ENCODE data around the gene XPO4. TPM values are rescaled to one million over a fixed set of nuclear protein-coding genes. Genes with fewer than 3 reads are reported as not detected.
A peak's percentile ranks its signal among the peaks of the same experiment; 100 is the strongest.

Gene XPO4
- total RNA-seq, 1 donor from 2014 or later, result 20.5 TPM

DNA sequence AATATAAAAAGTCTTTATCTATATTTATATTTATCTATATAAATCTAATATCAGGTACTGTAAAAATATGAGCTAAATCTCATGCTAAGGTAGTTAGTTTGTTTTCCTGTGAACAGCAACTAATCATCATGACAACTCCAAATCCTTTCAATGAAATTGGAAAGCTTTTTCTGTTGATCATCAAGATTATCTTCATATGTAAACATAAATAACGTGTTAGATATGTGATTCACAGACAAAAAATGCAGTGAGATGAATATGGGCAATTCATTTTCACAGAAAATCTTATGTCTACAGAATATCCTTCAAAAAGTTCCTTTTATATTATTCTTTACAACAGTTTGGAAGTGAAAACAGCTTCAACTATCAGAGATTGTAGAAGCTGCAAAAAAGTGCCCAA lies 87.1 kb downstream of the XPO4 start:
- H3K4me3 ChIP-seq, result no peak overlapping the region
- DNase-seq, result no peak
- H3K27me3 ChIP-seq, result no peaks in the 10 kb centered on the region
- no peak for ATAC-seq
- peaks cover 7% of the 10 kb centered on the region for H3K36me3 ChIP-seq
- H3K27ac ChIP-seq, result peak overlapping the region; percentile 75
- H3K4me1 ChIP-seq, result peaks cover 12% of the 10 kb centered on the region
- intact Hi-C loops (cut with DNase I), result no loop called here
- TF ChIP-seq, protein P1, sequence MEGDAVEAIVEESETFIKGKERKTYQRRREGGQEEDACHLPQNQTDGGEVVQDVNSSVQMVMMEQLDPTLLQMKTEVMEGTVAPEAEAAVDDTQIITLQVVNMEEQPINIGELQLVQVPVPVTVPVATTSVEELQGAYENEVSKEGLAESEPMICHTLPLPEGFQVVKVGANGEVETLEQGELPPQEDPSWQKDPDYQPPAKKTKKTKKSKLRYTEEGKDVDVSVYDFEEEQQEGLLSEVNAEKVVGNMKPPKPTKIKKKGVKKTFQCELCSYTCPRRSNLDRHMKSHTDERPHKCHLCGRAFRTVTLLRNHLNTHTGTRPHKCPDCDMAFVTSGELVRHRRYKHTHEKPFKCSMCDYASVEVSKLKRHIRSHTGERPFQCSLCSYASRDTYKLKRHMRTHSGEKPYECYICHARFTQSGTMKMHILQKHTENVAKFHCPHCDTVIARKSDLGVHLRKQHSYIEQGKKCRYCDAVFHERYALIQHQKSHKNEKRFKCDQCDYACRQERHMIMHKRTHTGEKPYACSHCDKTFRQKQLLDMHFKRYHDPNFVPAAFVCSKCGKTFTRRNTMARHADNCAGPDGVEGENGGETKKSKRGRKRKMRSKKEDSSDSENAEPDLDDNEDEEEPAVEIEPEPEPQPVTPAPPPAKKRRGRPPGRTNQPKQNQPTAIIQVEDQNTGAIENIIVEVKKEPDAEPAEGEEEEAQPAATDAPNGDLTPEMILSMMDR (IDR thresholded peaks at IDR 0.05), result no peak
- H3K9me3 ChIP-seq, result no peaks in the 10 kb centered on the region

DNA sequence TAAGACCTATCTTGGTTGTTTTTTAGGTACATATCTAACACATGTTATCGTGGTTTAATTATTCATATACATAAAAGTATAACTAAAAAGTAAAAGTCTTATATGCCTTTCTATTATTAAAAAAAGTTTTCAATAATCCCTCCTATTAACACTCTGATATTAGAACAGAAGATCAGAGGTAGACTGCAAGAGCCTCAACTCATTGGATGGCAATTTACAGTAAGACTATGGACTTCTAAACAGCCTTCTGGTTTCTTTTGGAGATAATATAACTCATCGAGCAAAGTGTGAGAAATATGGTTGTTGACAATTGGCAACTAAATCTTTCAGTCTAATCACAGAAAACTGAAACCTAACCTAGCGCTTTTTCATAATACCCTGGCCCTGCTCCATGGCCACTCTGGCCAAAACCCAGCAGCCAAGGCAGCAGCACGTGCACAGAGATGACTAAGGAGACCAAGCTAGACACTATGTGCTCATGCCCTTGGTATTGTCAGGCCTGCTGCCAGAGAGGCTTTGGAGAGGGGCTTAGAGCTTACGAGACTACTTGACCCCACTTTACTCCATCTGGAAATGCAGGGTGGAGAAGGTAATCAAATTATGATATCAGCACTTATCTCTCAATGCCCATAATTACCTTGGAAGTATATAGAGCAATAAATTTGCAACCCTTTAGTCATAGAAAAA lies 88.2 kb downstream of the XPO4 start:
- no peaks in the 10 kb centered on the region for H3K36me3 ChIP-seq
- H3K27ac ChIP-seq, result peak overlapping the region; percentile 75
- DNase-seq (peak; percentile 87), ATAC-seq (peak; percentile 97)
- no peaks in the 10 kb centered on the region for H3K27me3 ChIP-seq
- H3K9me3 ChIP-seq, result no peaks in the 10 kb centered on the region
- intact Hi-C loops (cut with DNase I), result no loop called here
- TF ChIP-seq, protein P1 (IDR thresholded peaks at IDR 0.05), result no peak
- peaks cover 12% of the 10 kb centered on the region for H3K4me1 ChIP-seq
- no peak overlapping the region for H3K4me3 ChIP-seq

GRCh38 chr13:20812890-20813289 lies 89.7 kb downstream of the XPO4 start:
- peaks cover 12% of the 10 kb centered on the region for H3K4me1 ChIP-seq
- no peaks in the 10 kb centered on the region for H3K27me3 ChIP-seq
- no peak overlapping the region for H3K4me3 ChIP-seq
- TF ChIP-seq, protein P1 (IDR thresholded peaks at IDR 0.05), result no peak
- no peaks in the 10 kb centered on the region for H3K9me3 ChIP-seq
- peak overlapping the region; percentile 72 for H3K27ac ChIP-seq
- intact Hi-C loops (cut with DNase I), result no loop called here
- no peak for ATAC-seq
- DNase-seq, result no peak
- H3K36me3 ChIP-seq, result peaks cover 13% of the 10 kb centered on the region

DNA sequence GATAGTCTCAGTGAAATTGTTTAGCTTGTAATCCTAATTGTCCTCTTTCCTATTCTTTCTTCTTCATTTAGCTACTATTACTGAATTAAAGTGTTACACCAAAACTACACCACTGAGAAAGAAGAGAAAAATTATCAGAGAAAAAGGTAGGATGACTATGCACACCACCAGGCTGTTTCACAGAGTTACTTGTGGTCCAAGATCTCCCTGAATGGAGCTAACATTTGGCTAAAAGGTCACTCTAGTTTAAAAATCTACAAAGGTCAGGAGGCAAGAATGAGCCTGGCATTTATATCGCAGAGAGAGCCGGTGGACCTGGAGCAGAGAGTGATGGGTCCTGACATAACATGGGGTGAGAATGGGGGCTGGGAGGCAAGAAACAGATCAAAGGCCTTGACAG lies 91.7 kb downstream of the XPO4 start:
- no peaks in the 10 kb centered on the region for H3K27me3 ChIP-seq
- H3K36me3 ChIP-seq, result peaks cover 27% of the 10 kb centered on the region
- ATAC-seq (no peak), DNase-seq (no peak)
- no peak overlapping the region for H3K4me3 ChIP-seq
- H3K27ac ChIP-seq, result no peak overlapping the region
- intact Hi-C loops (cut with DNase I), result no loop called here
- H3K9me3 ChIP-seq, result no peaks in the 10 kb centered on the region
- TF ChIP-seq, protein P1 (IDR thresholded peaks at IDR 0.05), result no peak
- H3K4me1 ChIP-seq, result peaks cover 12% of the 10 kb centered on the region

GRCh38 chr13:20808874-20809273 lies 93.7 kb downstream of the XPO4 start:
- ATAC-seq (peak; percentile 87), DNase-seq (no peak)
- Histone ChIP-seq H3K27me3 (no peaks in the 10 kb centered on the region), H3K4me1 (peaks cover 9% of the 10 kb centered on the region), H3K9me3 (no peaks in the 10 kb centered on the region), H3K27ac (no peak overlapping the region), H3K4me3 (no peak overlapping the region), H3K36me3 (peaks cover 27% of the 10 kb centered on the region)
- intact Hi-C loops (cut with DNase I), result no loop called here
- TF ChIP-seq, protein P1 (IDR thresholded peaks at IDR 0.05), result no peak

All from upper lobe of right lung (tissue), 1 donor.